Fibroblast of the aortic adventitia (primary cell): ENCODE data around the gene ATP2C1. TPM values are rescaled to one million over a fixed set of nuclear protein-coding genes. Genes with fewer than 3 reads are reported as not detected.

Experiments used
- DNase-seq: peaks from one replicate; pipeline ENCODE4 v3.0.0-alpha.2; 2010; ENCODE audit warnings: low read depth
- H3K4me3 ChIP-seq: 2 replicates; pipeline ENCODE4 v1.5.1; 2011; ENCODE audit warnings: low read depth, mild to moderate bottlenecking, control low read depth, low read length, moderate library complexity
- total RNA-seq: library from RNA; depleted of rRNA; stranded (reverse); fragments of >200 nt; gene quantifications from 2 replicates; pipeline ENCODE4 v1.2.3, GENCODE V29; 2012; ENCODE audit warnings: low replicate concordance
- TF ChIP-seq, protein P1 (sequence below): IDR thresholded peaks from 2 replicates; pipeline ENCODE4 v1.5.1; 2011; ENCODE audit warnings: mild to moderate bottlenecking, low read length, control low read depth, inconsistent platforms; ENCODE audit not compliant: insufficient read depth

The ATP2C1 gene
- total RNA-seq, 1 donor = 73.2 TPM

DNA sequence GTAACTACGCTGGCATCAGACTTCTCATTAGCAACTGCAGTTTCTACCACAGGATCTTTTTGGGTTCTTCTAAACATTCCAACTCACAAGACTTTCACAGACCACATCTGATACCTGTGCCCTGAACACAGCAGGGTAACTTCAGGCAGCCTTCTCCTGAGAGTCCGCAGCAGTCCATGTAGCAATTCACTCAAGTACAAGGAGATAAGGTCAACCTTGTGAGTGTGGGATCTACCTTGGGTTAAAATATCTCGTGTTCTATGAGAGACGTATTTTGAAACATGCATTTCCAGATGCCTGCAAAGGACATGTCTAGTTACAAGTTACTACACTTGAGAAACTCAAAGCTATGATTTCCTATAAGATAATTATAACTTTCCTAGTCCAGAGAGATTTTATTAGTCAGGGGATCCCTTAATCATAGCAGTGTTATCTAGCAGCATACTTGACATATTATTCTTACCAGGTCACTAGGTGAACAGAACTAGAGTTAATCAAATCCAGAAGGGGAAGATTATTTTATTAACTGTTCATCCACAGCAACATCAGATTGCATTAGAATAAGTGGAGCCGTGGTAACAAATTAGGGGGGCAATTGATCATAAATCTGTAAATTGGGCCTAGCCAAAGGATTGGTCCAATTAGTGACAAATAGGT, 66.4 kb downstream of the ATP2C1 start:
- H3K4me3 ChIP-seq = no peak overlapping the region
- peak; percentile 70 for DNase-seq
- TF ChIP-seq, protein P1, sequence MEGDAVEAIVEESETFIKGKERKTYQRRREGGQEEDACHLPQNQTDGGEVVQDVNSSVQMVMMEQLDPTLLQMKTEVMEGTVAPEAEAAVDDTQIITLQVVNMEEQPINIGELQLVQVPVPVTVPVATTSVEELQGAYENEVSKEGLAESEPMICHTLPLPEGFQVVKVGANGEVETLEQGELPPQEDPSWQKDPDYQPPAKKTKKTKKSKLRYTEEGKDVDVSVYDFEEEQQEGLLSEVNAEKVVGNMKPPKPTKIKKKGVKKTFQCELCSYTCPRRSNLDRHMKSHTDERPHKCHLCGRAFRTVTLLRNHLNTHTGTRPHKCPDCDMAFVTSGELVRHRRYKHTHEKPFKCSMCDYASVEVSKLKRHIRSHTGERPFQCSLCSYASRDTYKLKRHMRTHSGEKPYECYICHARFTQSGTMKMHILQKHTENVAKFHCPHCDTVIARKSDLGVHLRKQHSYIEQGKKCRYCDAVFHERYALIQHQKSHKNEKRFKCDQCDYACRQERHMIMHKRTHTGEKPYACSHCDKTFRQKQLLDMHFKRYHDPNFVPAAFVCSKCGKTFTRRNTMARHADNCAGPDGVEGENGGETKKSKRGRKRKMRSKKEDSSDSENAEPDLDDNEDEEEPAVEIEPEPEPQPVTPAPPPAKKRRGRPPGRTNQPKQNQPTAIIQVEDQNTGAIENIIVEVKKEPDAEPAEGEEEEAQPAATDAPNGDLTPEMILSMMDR = no peak

DNA sequence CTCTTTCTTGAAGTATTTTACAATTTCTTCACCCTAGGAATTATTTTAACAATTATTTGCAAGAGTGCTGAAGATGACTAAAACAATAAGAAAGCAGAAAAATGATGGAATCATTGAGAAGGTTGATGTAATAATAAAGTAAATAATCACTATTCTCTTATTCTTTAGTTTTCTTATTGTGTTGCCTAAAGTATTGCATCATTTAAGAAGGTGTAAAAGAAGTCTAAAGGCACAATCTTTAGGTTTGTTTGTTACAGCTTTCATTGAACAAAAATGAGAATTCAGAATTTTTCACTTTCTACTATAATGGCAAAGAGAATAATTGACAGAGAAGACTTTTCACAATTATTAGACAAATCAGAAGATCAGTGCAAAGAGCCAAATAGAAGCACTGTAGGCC, 67.6 kb downstream of the ATP2C1 start:
- TF ChIP-seq, protein P1 = no peak
- no peak for DNase-seq
- no peak overlapping the region for H3K4me3 ChIP-seq

DNA sequence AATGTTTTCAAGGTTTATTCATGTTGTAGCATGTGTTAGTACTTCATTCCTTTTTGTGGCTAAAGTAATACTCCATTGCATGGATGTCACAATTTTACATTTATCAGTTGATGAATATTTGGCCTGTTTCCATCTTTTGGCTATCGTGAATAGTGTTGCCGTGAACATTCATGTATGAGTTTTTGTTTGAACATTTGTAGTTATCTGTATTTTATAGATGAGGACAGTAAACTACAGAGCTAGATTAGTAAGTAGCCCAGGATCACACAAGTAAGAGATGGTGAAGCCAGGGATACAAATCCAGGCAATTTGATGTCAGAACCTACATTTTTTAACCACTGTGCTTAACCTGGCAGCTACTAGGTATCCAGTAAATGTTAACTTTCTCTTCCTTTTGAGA, 69.6 kb downstream of the ATP2C1 start:
- TF ChIP-seq, protein P1 = no peak
- no peak overlapping the region for H3K4me3 ChIP-seq
- no peak for DNase-seq

DNA sequence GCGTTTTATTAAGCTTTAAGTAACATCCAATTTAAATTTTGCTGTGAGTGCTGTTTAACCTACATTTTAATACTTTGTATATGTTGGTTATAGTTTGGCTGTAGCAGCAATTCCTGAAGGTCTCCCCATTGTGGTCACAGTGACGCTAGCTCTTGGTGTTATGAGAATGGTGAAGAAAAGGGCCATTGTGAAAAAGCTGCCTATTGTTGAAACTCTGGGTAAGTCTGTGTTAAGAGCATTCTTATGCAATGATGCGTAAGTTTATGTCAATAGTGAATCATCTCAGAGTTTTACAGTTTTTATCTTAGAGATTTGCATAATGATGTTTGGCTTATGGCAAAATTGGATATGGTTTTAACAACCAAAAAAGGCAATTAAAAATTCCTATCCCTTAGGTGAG, 70.0 kb downstream of the ATP2C1 start:
- TF ChIP-seq, protein P1 = no peak
- DNase-seq = peak; percentile 96
- H3K4me3 ChIP-seq = no peak overlapping the region

DNA sequence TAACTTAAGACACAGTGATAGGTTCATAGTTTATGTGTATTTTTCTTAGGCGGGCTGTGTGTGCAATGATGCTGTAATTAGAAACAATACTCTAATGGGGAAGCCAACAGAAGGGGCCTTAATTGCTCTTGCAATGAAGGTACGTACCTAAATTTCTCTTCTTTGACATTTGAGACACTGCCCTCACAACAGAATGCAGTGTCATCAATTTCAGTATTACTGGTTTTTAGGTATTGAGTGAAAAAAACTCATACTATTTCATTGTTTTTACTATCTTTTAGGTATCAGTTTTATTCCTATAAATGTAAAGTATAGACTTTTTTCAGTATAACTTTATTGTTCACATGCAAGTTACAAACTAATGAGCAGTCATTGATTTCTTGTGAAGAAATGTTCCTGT, 73.4 kb downstream of the ATP2C1 start:
- no peak overlapping the region for H3K4me3 ChIP-seq
- TF ChIP-seq, protein P1 = no peak
- DNase-seq = no peak

DNA sequence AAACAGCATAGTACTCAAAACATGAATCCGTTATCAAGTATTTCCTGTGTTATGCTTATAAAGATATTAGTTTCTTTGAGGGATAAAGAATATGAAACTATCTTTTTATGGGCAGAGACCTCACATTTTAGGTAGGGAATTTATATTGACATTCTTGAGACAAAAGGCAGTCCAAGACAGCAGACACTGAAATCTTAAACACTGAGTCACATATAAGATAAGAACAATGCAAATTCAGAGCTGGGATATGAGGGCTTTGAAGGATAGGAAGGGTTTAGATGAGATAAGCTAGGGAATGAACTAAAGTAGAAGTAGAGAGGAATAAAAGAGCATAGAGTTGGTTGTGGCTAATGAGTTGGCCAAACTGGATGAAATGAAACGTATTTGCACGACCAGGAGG, 74.3 kb downstream of the ATP2C1 start:
- DNase-seq = peak; percentile 88
- no peak overlapping the region for H3K4me3 ChIP-seq
- TF ChIP-seq, protein P1 = no peak

DNA sequence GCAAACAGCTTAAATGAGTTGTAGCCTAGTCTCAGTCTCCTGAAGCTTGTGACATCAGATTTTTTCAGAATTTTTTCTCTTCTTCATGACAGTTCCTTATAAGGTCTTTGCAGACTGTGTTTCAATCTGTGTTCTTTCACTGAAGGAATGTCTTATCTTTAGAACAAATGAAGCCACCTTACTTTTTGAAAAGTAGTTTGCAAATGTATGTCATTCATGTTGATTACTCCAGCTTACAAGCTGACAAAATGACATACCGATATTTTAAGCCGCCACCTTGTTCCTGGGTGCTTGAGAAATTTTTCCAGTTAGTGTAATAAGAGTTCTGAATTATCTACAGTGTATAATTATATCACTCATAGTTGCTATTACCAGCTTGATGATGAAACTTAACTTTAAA, 75.7 kb downstream of the ATP2C1 start:
- no peak for DNase-seq
- TF ChIP-seq, protein P1 = no peak
- H3K4me3 ChIP-seq = no peak overlapping the region
